IMR-90 (cell line): ENCODE data around the gene COL15A1. TPM values are rescaled to one million over a fixed set of nuclear protein-coding genes. Genes with fewer than 3 reads are reported as not detected.

Experiments used
- ATAC-seq: fragments of 200-7000 bp; cut with Tn5 transposase; 2 replicates; pipeline ENCODE4 v1.9.1; 2020; ENCODE audit warnings: low read depth, mild to moderate bottlenecking, moderate library complexity
- BruUV-seq: library from RNA; stranded (reverse); fragments of 400-500 nt; replicated peaks from 2 replicates; lab custom pipeline; 2021; lab: Mats Ljungman, UMichigan
- CTCF ChIA-PET: fragments of 300-600 bp; formaldehyde crosslinking; extraction: SDS; loops from one replicate; lab custom pipeline; 2021; ENCODE audit warnings: antibody characterized with exemption; lab: Yijun Ruan, JAX
- POLR2A ChIA-PET: fragments of 300-600 bp; sonication (Branson Sonifier 250); formaldehyde crosslinking; loops from one replicate; lab custom pipeline; 2022; ENCODE audit warnings: antibody characterized with exemption; ENCODE audit not compliant: unreplicated experiment; lab: Charles Lee
- DNase-seq: peaks from one replicate; pipeline ENCODE4 v3.0.0; 2013
- H2AFZ ChIP-seq: replicated peaks from 2 replicates; pipeline ENCODE3; 2013; ENCODE audit warnings: low read length, mild to moderate bottlenecking; ENCODE audit not compliant: poor library complexity
- H2AK5ac ChIP-seq: 2 replicates; pipeline ENCODE4 v1.6.1; 2013; ENCODE audit warnings: low read depth, low read length, inconsistent platforms
- H2AK9ac ChIP-seq: replicated peaks from 2 replicates; pipeline ENCODE3; 2013; ENCODE audit warnings: mild to moderate bottlenecking, low read depth, low read length, moderate library complexity; ENCODE audit not compliant: poor library complexity
- H2BK120ac ChIP-seq: 2 replicates; pipeline ENCODE4 v1.6.1; 2013; ENCODE audit warnings: low read depth, low read length, inconsistent platforms
- H2BK15ac ChIP-seq: 3 replicates; pipeline ENCODE4 v1.6.1; 2013; ENCODE audit warnings: low read depth, low read length, inconsistent platforms
- H2BK20ac ChIP-seq: 2 replicates; pipeline ENCODE4 v1.6.1; 2013; ENCODE audit warnings: low read depth, mild to moderate bottlenecking, inconsistent platforms, low read length, moderate library complexity
- H2BK5ac ChIP-seq: 2 replicates; pipeline ENCODE4 v1.6.1; 2013; ENCODE audit warnings: mild to moderate bottlenecking, low read depth, low read length, inconsistent platforms; ENCODE audit not compliant: poor library complexity, severe bottlenecking
- H3K14ac ChIP-seq: replicated peaks from 2 replicates; pipeline ENCODE4 v1.6.1; 2013; ENCODE audit warnings: low read depth, low read length, inconsistent platforms
- H3K18ac ChIP-seq: 2 replicates; pipeline ENCODE4 v1.6.1; 2013; ENCODE audit warnings: low read depth, low read length, control low read depth
- H3K23ac ChIP-seq: 2 replicates; pipeline ENCODE4 v1.6.1; 2013; ENCODE audit warnings: low read depth, low read length, inconsistent platforms
- H3K27ac ChIP-seq: 2 replicates; pipeline ENCODE4 v1.5.1; 2013; ENCODE audit warnings: mild to moderate bottlenecking, control low read depth, low read length; ENCODE audit not compliant: insufficient read depth
- H3K27me3 ChIP-seq: 2 replicates; pipeline ENCODE4 v1.6.1; 2013; ENCODE audit warnings: low read length; ENCODE audit not compliant: control insufficient read depth, insufficient read depth
- H3K36me3 ChIP-seq: 2 replicates; pipeline ENCODE4 v1.6.1; 2013; ENCODE audit warnings: low read length, mixed read lengths; ENCODE audit not compliant: control insufficient read depth, insufficient read depth
- H3K4ac ChIP-seq: 2 replicates; pipeline ENCODE4 v1.6.1; 2013; ENCODE audit warnings: low read depth, low read length, inconsistent platforms
- H3K4me1 ChIP-seq: 2 replicates; pipeline ENCODE4 v1.6.1; 2013; ENCODE audit warnings: low read length, mixed read lengths; ENCODE audit not compliant: control insufficient read depth, insufficient read depth
- H3K4me2 ChIP-seq: 2 replicates; pipeline ENCODE4 v1.6.1; 2013; ENCODE audit warnings: low read depth, mild to moderate bottlenecking, control low read depth, low read length, moderate library complexity
- H3K4me3 ChIP-seq: 2 replicates; pipeline ENCODE4 v1.5.1; 2013; ENCODE audit warnings: low read depth, mild to moderate bottlenecking, control low read depth, low read length, moderate library complexity; ENCODE audit not compliant: insufficient read depth
- H3K56ac ChIP-seq: 2 replicates; pipeline ENCODE4 v1.6.1; 2013; ENCODE audit warnings: low read length, inconsistent platforms; ENCODE audit not compliant: insufficient read depth; ENCODE audit errors: extremely low read depth
- H3K79me1 ChIP-seq, 2 experiments: 2 replicates each; pipeline ENCODE4 v1.6.1; 2013; ENCODE audit warnings: low read length in 2 of 2, inconsistent platforms in 1 of 2, low read depth in 1 of 2
- H3K9ac ChIP-seq: 2 replicates; pipeline ENCODE4 v1.6.1; 2013; ENCODE audit warnings: low read depth, low read length, control low read depth
- H3K9me1 ChIP-seq: 2 replicates; pipeline ENCODE4 v1.6.1; 2013; ENCODE audit warnings: low read length, inconsistent platforms; ENCODE audit not compliant: insufficient read depth
- H3K9me3 ChIP-seq: 2 replicates; pipeline ENCODE4 v1.6.1; 2013; ENCODE audit warnings: low read length; ENCODE audit not compliant: control insufficient read depth, insufficient read depth
- H4K20me1 ChIP-seq: 2 replicates; pipeline ENCODE4 v1.6.1; 2013; ENCODE audit warnings: low read length, inconsistent platforms; ENCODE audit not compliant: insufficient read depth
- H4K5ac ChIP-seq: 2 replicates; pipeline ENCODE4 v1.6.1; 2013; ENCODE audit warnings: mild to moderate bottlenecking, low read depth, low read length, control low read depth
- H4K8ac ChIP-seq, 2 experiments: 2 replicates each; pipeline ENCODE4 v1.6.1; 2013; ENCODE audit warnings: low read depth in 2 of 2, low read length in 2 of 2, control low read depth in 1 of 2, inconsistent platforms in 1 of 2
- H4K91ac ChIP-seq: 2 replicates; pipeline ENCODE4 v1.6.1; 2013; ENCODE audit warnings: low read depth, low read length, inconsistent platforms; ENCODE audit not compliant: insufficient read depth
- BHLHE40 ChIP-seq: fragments of 150-350 bp; IDR thresholded peaks from 2 replicates; pipeline ENCODE4 v1.6.1; 2016; ENCODE audit warnings: mild to moderate bottlenecking, low read depth, low read length
- CEBPB ChIP-seq: IDR thresholded peaks from 2 replicates; pipeline ENCODE4 v1.6.1; 2012; ENCODE audit warnings: low read depth, low read length, improper control_type of control experiment
- CHD1 ChIP-seq: IDR thresholded peaks from 2 replicates; pipeline ENCODE4 v1.6.1; 2012; ENCODE audit warnings: low read depth, low read length, improper control_type of control experiment
- FOS ChIP-seq: fragments of 150-350 bp; IDR thresholded peaks from 2 replicates; pipeline ENCODE4 v1.6.1; 2016; ENCODE audit warnings: low read depth, low read length
- MAFK ChIP-seq: IDR thresholded peaks from 2 replicates; pipeline ENCODE4 v1.6.1; 2012; ENCODE audit warnings: low read depth, low read length, improper control_type of control experiment
- MXI1 ChIP-seq: IDR thresholded peaks from 2 replicates; pipeline ENCODE4 v1.6.1; 2012; ENCODE audit warnings: low read depth, mild to moderate bottlenecking, low read length, moderate library complexity, borderline replicate concordance
- NFE2L2 ChIP-seq: fragments of 150-350 bp; IDR thresholded peaks from 2 replicates; pipeline ENCODE4 v1.6.1; 2016; ENCODE audit warnings: low read depth, mild to moderate bottlenecking, low read length
- POLR2A ChIP-seq: IDR thresholded peaks from 2 replicates; pipeline ENCODE4 v1.6.1; 2012; ENCODE audit warnings: mild to moderate bottlenecking, low read depth, low read length
- RAD21 ChIP-seq: IDR thresholded peaks from 2 replicates; pipeline ENCODE4 v1.6.1; 2012; ENCODE audit warnings: low read length, improper control_type of control experiment
- RCOR1 ChIP-seq: IDR thresholded peaks from 2 replicates; pipeline ENCODE4 v1.6.1; 2012; ENCODE audit warnings: mild to moderate bottlenecking, low read length, improper control_type of control experiment; ENCODE audit not compliant: insufficient replicate concordance
- RFX5 ChIP-seq: IDR thresholded peaks from 2 replicates; pipeline ENCODE4 v1.8.0; 2012; ENCODE audit warnings: low read depth, mild to moderate bottlenecking, low read length, moderate library complexity
- SMC3 ChIP-seq: fragments of 150-350 bp; IDR thresholded peaks from 2 replicates; pipeline ENCODE4 v1.6.1; 2016; ENCODE audit warnings: low read depth, mild to moderate bottlenecking, antibody characterized with exemption, low read length, moderate library complexity
- WGBS, 2 experiments: methylation state at CpG; one replicate each; pipeline versions ENCODE4 v1.1.5 to v1.1.7; 2013; ENCODE audit warnings: missing lambda C conversion rate in 2 of 2; ENCODE audit not compliant: insufficient read length in 1 of 2; ENCODE audit errors: extremely low coverage in 2 of 2; 5-methylcytosine and 5-hydroxymethylcytosine counted together
- dilution Hi-C: fragments of 300-500 bp; cut with HindIII; formaldehyde crosslinking; loops from one replicate; pipeline ENCODE4 v1.14.3; 2018; ENCODE audit warnings: low sequenced_read_pairs; ENCODE audit not compliant: unreplicated experiment
- in situ Hi-C: fragments of 300-500 bp; cut with MboI; formaldehyde crosslinking; loops from 3 replicates; pipeline ENCODE4 v1.14.3; 2019; ENCODE audit warnings: low sequenced_read_pairs, inconsistent platforms, mixed read lengths
- intact Hi-C: fragments of 100-400 bp; cut with micrococcal nuclease; formaldehyde crosslinking; loops from 2 replicates; pipeline ENCODE4 v1.10.0; 2022
- polyA plus RNA-seq, 3 experiments: library from polyadenylated mRNA; depleted of rRNA; stranded (reverse); fragments of >200 nt; gene quantifications; 2 replicates each; pipeline ENCODE4 v1.2.3, GENCODE V29; 2012; ENCODE audit warnings: low replicate concordance in 1 of 3
- total RNA-seq: library from RNA; depleted of rRNA; stranded (reverse); fragments of >200 nt; gene quantifications from 2 replicates; pipeline ENCODE4 v1.2.3, GENCODE V29; 2012
- TF ChIP-seq, protein P1 (sequence below): fragments of 150-350 bp; IDR thresholded peaks from 2 replicates; pipeline ENCODE4 v1.6.1; 2016; ENCODE audit warnings: low read depth, mild to moderate bottlenecking, low read length, moderate library complexity, borderline replicate concordance
- TF ChIP-seq, protein P2 (sequence below): fragments of 150-350 bp; IDR thresholded peaks from 2 replicates; pipeline ENCODE4 v1.6.1; 2017; ENCODE audit warnings: mild to moderate bottlenecking, antibody characterized with exemption, low read length, low read depth
- TF ChIP-seq, protein P3 (sequence below): conservative IDR thresholded peaks from 2 replicates; pipeline ENCODE4 v1.5.1; 2012; ENCODE audit warnings: mild to moderate bottlenecking, low read depth, low read length, improper control_type of control experiment

COL15A1 gene
- total and polyA plus RNA-seq, 2 of the 4 experiments (the other 2 are of a cell fraction) = 2.2 to 3.7 TPM

DNA sequence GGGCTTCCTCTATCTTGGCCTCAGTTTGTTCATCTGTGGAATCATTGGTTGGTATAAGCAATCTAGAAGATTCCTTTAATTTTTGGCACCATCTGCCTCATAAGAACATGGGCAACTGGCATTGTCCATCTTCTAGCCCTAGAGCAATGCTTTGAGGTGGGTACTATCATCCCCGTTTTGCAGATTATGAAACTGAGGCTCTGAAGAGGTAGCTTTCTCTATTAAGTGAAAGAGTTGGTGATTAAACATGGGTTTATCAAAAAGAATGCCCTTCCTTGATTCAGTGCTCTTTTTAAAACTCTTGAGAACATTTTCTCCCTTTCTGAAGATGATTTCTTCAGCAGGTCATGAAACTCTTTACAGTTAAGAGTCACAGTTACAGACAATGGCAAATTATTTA, 118.8 kb downstream of the COL15A1 start:
- no peak for DNase-seq
- no peak overlapping the region for H4K8ac ChIP-seq
- H3K27ac ChIP-seq = no peak overlapping the region
- BruUV-seq = no TSS peak
- no peak overlapping the region for H2AFZ ChIP-seq
- H3K36me3 ChIP-seq = peaks cover 53% of the 10 kb centered on the region; the same call in 1 of the 2 replicates
- in situ Hi-C loops (no loop called here), dilution Hi-C loops (no loop called here), intact Hi-C loops (no loop called here)
- no peak overlapping the region for H2BK5ac ChIP-seq
- H3K4me3 ChIP-seq = no peak overlapping the region
- no CpG with 5 or more reads among the region's 1 CpG for WGBS, 2 experiments
- no peak overlapping the region for H2BK15ac ChIP-seq
- no peak overlapping the region for H2BK120ac ChIP-seq
- peaks cover 12% of the 10 kb centered on the region for H3K4me1 ChIP-seq
- no peak overlapping the region for H3K14ac ChIP-seq
- ChIA-PET POLR2A (no interaction called here), CTCF (no interaction called here)
- no peaks in the 10 kb centered on the region for H4K20me1 ChIP-seq
- no peak overlapping the region for H3K9ac ChIP-seq
- TF ChIP-seq, protein P1, sequence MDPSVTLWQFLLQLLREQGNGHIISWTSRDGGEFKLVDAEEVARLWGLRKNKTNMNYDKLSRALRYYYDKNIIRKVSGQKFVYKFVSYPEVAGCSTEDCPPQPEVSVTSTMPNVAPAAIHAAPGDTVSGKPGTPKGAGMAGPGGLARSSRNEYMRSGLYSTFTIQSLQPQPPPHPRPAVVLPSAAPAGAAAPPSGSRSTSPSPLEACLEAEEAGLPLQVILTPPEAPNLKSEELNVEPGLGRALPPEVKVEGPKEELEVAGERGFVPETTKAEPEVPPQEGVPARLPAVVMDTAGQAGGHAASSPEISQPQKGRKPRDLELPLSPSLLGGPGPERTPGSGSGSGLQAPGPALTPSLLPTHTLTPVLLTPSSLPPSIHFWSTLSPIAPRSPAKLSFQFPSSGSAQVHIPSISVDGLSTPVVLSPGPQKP = no peak
- TF ChIP-seq CHD1 (no peak), BHLHE40 (no peak), SMC3 (no peak), CEBPB (no peak), MAFK (no peak), RCOR1 (no peak), POLR2A (no peak), FOS (no peak), RFX5 (no peak), NFE2L2 (no peak), RAD21 (no peak), MXI1 (no peak)
- TF ChIP-seq, protein P2, sequence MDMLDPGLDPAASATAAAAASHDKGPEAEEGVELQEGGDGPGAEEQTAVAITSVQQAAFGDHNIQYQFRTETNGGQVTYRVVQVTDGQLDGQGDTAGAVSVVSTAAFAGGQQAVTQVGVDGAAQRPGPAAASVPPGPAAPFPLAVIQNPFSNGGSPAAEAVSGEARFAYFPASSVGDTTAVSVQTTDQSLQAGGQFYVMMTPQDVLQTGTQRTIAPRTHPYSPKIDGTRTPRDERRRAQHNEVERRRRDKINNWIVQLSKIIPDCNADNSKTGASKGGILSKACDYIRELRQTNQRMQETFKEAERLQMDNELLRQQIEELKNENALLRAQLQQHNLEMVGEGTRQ = no peak
- TF ChIP-seq, protein P3, sequence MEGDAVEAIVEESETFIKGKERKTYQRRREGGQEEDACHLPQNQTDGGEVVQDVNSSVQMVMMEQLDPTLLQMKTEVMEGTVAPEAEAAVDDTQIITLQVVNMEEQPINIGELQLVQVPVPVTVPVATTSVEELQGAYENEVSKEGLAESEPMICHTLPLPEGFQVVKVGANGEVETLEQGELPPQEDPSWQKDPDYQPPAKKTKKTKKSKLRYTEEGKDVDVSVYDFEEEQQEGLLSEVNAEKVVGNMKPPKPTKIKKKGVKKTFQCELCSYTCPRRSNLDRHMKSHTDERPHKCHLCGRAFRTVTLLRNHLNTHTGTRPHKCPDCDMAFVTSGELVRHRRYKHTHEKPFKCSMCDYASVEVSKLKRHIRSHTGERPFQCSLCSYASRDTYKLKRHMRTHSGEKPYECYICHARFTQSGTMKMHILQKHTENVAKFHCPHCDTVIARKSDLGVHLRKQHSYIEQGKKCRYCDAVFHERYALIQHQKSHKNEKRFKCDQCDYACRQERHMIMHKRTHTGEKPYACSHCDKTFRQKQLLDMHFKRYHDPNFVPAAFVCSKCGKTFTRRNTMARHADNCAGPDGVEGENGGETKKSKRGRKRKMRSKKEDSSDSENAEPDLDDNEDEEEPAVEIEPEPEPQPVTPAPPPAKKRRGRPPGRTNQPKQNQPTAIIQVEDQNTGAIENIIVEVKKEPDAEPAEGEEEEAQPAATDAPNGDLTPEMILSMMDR = no peak
- H3K9me1 ChIP-seq = peaks cover 9% of the 10 kb centered on the region
- no peak overlapping the region for H2AK9ac ChIP-seq
- H2BK20ac ChIP-seq = no peak overlapping the region
- no peak for ATAC-seq
- no peak overlapping the region for H3K18ac ChIP-seq
- no peak overlapping the region for H3K4me2 ChIP-seq
- no peaks in the 10 kb centered on the region for H3K79me1 ChIP-seq
- H2AK5ac ChIP-seq = no peak overlapping the region
- H3K23ac ChIP-seq = no peak overlapping the region
- no peak overlapping the region for H3K4ac ChIP-seq
- no peak overlapping the region for H4K5ac ChIP-seq
- H3K56ac ChIP-seq = no peak overlapping the region
- H3K9me3 ChIP-seq = no peaks in the 10 kb centered on the region
- no peak overlapping the region for H4K91ac ChIP-seq
- H3K27me3 ChIP-seq = no peaks in the 10 kb centered on the region
